Measurements from ENCODE around the gene TFE3. TPM values are rescaled to one million over a fixed set of nuclear protein-coding genes. Genes with fewer than 3 reads are reported as not detected.

The TFE3 gene
- total RNA-seq, 1 donor from 2014 or later, result 39.8 TPM

GRCh38 chrX:49071877-49072711 is 28.9 kb upstream of the TFE3 start:
- peaks cover 5% of the 10 kb centered on the region for H3K27me3 Mint-ChIP-seq (ENCODE audit: unreplicated experiment)
- H3K9me3 Mint-ChIP-seq (ENCODE audit: unreplicated experiment), result peaks cover 3% of the 10 kb centered on the region
- H3K4me3 Mint-ChIP-seq (ENCODE audit: unreplicated experiment), result peak overlapping the region; percentile 94
- H3K27ac Mint-ChIP-seq (ENCODE audit: unreplicated experiment), result peak overlapping the region; percentile 77
- DNase-seq, result peak; percentile 70
- peaks cover 5% of the 10 kb centered on the region for H3K4me1 Mint-ChIP-seq (ENCODE audit: low read depth, unreplicated experiment)
- H3K36me3 Mint-ChIP-seq (ENCODE audit: unreplicated experiment), result no peaks in the 10 kb centered on the region
- no peak for TF ChIP-seq CTCF (IDR thresholded peaks at IDR 0.05; ENCODE audit: partially characterized antibody, unreplicated experiment)

GRCh38 chrX:49070988-49071387 is 27.8 kb upstream of the TFE3 start:
- peaks cover 5% of the 10 kb centered on the region for H3K4me1 Mint-ChIP-seq (ENCODE audit: low read depth, unreplicated experiment)
- peak overlapping the region; percentile 34 for H3K4me3 Mint-ChIP-seq (ENCODE audit: unreplicated experiment)
- no peak overlapping the region for H3K27ac Mint-ChIP-seq (ENCODE audit: unreplicated experiment)
- no peaks in the 10 kb centered on the region for H3K36me3 Mint-ChIP-seq (ENCODE audit: unreplicated experiment)
- TF ChIP-seq CTCF (IDR thresholded peaks at IDR 0.05; ENCODE audit: partially characterized antibody, unreplicated experiment), result no peak
- H3K27me3 Mint-ChIP-seq (ENCODE audit: unreplicated experiment), result peaks cover 7% of the 10 kb centered on the region
- H3K9me3 Mint-ChIP-seq (ENCODE audit: unreplicated experiment), result peaks cover 5% of the 10 kb centered on the region
- no peak for DNase-seq

GRCh38 chrX:49069038-49069437 is 25.9 kb upstream of the TFE3 start:
- Mint-ChIP-seq H3K36me3 (ENCODE audit: unreplicated experiment) (no peaks in the 10 kb centered on the region), H3K9me3 (ENCODE audit: unreplicated experiment) (peaks cover 8% of the 10 kb centered on the region), H3K4me1 (ENCODE audit: low read depth, unreplicated experiment) (peaks cover 5% of the 10 kb centered on the region), H3K27me3 (ENCODE audit: unreplicated experiment) (peaks cover 7% of the 10 kb centered on the region), H3K4me3 (ENCODE audit: unreplicated experiment) (no peak overlapping the region), H3K27ac (ENCODE audit: unreplicated experiment) (no peak overlapping the region)
- no peak for DNase-seq
- no peak for TF ChIP-seq CTCF (IDR thresholded peaks at IDR 0.05; ENCODE audit: partially characterized antibody, unreplicated experiment)

GRCh38 chrX:49067285-49068120 is 24.3 kb upstream of the TFE3 start:
- Mint-ChIP-seq H3K9me3 (ENCODE audit: unreplicated experiment) (peaks cover 8% of the 10 kb centered on the region), H3K4me3 (ENCODE audit: unreplicated experiment) (no peak overlapping the region), H3K4me1 (ENCODE audit: low read depth, unreplicated experiment) (peaks cover 5% of the 10 kb centered on the region), H3K27me3 (ENCODE audit: unreplicated experiment) (peaks cover 4% of the 10 kb centered on the region), H3K27ac (ENCODE audit: unreplicated experiment) (no peak overlapping the region), H3K36me3 (ENCODE audit: unreplicated experiment) (no peaks in the 10 kb centered on the region)
- DNase-seq, result no peak
- no peak for TF ChIP-seq CTCF (IDR thresholded peaks at IDR 0.05; ENCODE audit: partially characterized antibody, unreplicated experiment)

Measured in glutamatergic neuron (in vitro differentiated cells).